Measurements from ENCODE around the gene SAMD11. TPM values are rescaled to one million over a fixed set of nuclear protein-coding genes. Genes with fewer than 3 reads are reported as not detected.

SAMD11 gene
- total RNA-seq, 1 experiment from 2014 or later: 11.5 TPM

DNA sequence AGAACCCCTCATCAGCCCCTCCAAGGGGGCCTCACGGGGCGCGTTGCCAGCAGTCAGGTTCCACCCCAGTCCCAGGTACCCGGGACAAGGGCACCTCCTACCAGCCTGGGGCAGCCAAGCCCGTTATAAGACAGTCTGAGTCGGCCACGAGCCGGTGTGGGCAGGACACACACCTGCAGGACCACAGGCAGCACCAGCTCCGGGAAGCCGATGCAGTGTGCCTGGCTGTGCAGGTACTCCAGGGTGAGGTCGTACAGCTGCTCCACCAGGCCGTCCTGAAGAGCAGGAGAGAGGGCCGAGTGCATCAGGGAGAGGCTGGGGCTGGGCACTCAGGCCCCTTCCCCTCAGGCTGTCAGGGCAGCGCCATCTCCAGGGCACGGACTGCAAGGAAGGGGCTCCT lies 24.2 kb downstream of the SAMD11 start (continued):
- TF ChIP-seq, protein P1, sequence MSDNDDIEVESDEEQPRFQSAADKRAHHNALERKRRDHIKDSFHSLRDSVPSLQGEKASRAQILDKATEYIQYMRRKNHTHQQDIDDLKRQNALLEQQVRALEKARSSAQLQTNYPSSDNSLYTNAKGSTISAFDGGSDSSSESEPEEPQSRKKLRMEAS (IDR thresholded peaks at IDR 0.05): no peak
- no peak for TF ChIP-seq POLR2AphosphoS5 (IDR thresholded peaks at IDR 0.05; ENCODE audit: low read depth, low read length)

DNA sequence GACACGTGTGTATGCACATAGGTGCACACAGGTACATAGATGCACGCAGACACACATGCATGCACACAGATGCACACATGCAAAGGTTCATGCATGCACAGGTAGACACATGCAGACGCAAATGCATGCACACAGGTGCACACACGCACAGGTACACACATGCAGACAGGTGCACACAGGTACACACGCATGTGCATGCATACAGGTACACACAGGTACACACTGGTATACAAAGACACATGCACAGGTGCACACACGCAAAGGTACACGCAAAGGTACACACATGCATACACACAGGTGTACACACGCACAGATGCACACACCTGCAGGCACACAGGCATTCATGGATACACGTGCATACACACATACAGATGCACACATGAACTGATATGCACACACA lies 26.5 kb downstream of the SAMD11 start:
- TF ChIP-seq, protein P2, sequence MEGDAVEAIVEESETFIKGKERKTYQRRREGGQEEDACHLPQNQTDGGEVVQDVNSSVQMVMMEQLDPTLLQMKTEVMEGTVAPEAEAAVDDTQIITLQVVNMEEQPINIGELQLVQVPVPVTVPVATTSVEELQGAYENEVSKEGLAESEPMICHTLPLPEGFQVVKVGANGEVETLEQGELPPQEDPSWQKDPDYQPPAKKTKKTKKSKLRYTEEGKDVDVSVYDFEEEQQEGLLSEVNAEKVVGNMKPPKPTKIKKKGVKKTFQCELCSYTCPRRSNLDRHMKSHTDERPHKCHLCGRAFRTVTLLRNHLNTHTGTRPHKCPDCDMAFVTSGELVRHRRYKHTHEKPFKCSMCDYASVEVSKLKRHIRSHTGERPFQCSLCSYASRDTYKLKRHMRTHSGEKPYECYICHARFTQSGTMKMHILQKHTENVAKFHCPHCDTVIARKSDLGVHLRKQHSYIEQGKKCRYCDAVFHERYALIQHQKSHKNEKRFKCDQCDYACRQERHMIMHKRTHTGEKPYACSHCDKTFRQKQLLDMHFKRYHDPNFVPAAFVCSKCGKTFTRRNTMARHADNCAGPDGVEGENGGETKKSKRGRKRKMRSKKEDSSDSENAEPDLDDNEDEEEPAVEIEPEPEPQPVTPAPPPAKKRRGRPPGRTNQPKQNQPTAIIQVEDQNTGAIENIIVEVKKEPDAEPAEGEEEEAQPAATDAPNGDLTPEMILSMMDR (IDR thresholded peaks at IDR 0.05 in 2 of 3, conservative IDR thresholded peaks at IDR 0.05 in 1 of 3; ENCODE audit: borderline replicate concordance in 1 of 3, insufficient read depth in 1 of 3, low read depth in 2 of 3, low read length in 2 of 3): no peak
- TF ChIP-seq CEBPB (IDR thresholded peaks at IDR 0.05; ENCODE audit: low read depth): no peak
- TF ChIP-seq EZH2phosphoT487 (IDR thresholded peaks at IDR 0.05; ENCODE audit: borderline replicate concordance): no peak
- no peak for TF ChIP-seq ZFX (IDR thresholded peaks at IDR 0.05)
- TF ChIP-seq, protein P3, sequence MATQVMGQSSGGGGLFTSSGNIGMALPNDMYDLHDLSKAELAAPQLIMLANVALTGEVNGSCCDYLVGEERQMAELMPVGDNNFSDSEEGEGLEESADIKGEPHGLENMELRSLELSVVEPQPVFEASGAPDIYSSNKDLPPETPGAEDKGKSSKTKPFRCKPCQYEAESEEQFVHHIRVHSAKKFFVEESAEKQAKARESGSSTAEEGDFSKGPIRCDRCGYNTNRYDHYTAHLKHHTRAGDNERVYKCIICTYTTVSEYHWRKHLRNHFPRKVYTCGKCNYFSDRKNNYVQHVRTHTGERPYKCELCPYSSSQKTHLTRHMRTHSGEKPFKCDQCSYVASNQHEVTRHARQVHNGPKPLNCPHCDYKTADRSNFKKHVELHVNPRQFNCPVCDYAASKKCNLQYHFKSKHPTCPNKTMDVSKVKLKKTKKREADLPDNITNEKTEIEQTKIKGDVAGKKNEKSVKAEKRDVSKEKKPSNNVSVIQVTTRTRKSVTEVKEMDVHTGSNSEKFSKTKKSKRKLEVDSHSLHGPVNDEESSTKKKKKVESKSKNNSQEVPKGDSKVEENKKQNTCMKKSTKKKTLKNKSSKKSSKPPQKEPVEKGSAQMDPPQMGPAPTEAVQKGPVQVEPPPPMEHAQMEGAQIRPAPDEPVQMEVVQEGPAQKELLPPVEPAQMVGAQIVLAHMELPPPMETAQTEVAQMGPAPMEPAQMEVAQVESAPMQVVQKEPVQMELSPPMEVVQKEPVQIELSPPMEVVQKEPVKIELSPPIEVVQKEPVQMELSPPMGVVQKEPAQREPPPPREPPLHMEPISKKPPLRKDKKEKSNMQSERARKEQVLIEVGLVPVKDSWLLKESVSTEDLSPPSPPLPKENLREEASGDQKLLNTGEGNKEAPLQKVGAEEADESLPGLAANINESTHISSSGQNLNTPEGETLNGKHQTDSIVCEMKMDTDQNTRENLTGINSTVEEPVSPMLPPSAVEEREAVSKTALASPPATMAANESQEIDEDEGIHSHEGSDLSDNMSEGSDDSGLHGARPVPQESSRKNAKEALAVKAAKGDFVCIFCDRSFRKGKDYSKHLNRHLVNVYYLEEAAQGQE (IDR thresholded peaks at IDR 0.05; ENCODE audit: low read depth): no peak
- TF ChIP-seq TCF7L2 (IDR thresholded peaks at IDR 0.05; ENCODE audit: borderline replicate concordance, extremely low read depth, insufficient read depth, insufficient read length): no peak
- TF ChIP-seq SRF (IDR thresholded peaks at IDR 0.05; ENCODE audit: low read depth): no peak
- no peak for TF ChIP-seq SP1 (IDR thresholded peaks at IDR 0.05; ENCODE audit: low read depth)
- TF ChIP-seq FOSL1 (IDR thresholded peaks at IDR 0.05; ENCODE audit: low read depth): no peak
- no peak for TF ChIP-seq EZH2 (IDR thresholded peaks at IDR 0.05)
- TF ChIP-seq POLR2A (IDR thresholded peaks at IDR 0.05; ENCODE audit: borderline replicate concordance, extremely low read depth, insufficient read depth, insufficient read length): no peak
- TF ChIP-seq EGR1 (IDR thresholded peaks at IDR 0.05; ENCODE audit: low read depth): no peak
- no peak for TF ChIP-seq POLR2AphosphoS5 (IDR thresholded peaks at IDR 0.05; ENCODE audit: low read depth, low read length)
- TF ChIP-seq, protein P4, sequence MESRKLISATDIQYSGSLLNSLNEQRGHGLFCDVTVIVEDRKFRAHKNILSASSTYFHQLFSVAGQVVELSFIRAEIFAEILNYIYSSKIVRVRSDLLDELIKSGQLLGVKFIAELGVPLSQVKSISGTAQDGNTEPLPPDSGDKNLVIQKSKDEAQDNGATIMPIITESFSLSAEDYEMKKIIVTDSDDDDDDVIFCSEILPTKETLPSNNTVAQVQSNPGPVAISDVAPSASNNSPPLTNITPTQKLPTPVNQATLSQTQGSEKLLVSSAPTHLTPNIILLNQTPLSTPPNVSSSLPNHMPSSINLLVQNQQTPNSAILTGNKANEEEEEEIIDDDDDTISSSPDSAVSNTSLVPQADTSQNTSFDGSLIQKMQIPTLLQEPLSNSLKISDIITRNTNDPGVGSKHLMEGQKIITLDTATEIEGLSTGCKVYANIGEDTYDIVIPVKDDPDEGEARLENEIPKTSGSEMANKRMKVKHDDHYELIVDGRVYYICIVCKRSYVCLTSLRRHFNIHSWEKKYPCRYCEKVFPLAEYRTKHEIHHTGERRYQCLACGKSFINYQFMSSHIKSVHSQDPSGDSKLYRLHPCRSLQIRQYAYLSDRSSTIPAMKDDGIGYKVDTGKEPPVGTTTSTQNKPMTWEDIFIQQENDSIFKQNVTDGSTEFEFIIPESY (IDR thresholded peaks at IDR 0.05; ENCODE audit: extremely low read depth, insufficient replicate concordance, low read length): no peak
- TF ChIP-seq SIN3A (IDR thresholded peaks at IDR 0.05; ENCODE audit: low read depth): no peak
- TF ChIP-seq JUND (IDR thresholded peaks at IDR 0.05): no peak
- ATAC-seq (no peak), DNase-seq (ENCODE audit: low read depth, low spot score) (no peak)
- no peaks in the 10 kb centered on the region for H4K20me1 ChIP-seq (ENCODE audit: insufficient read depth)
- RAD21 ChIA-PET (ENCODE audit: low non-redundant PET in 1 of 2, low total read pairs in 2 of 2, uncharacterized antibody in 2 of 2, unreplicated experiment in 2 of 2): no interaction called here
- CTCF ChIA-PET: no interaction called here
- H3K9me2 ChIP-seq (ENCODE audit: insufficient read depth): no peaks in the 10 kb centered on the region
- peaks cover 28% of the 10 kb centered on the region; the same call in 1 of the 2 replicates for H3K79me2 ChIP-seq (ENCODE audit: insufficient read depth, low read length)
- no peaks in the 10 kb centered on the region for H3K9me3 ChIP-seq (ENCODE audit: control insufficient read depth in 1 of 2, insufficient read depth in 1 of 2, low read depth in 1 of 2, low read length in 2 of 2)
- H3K27ac ChIP-seq (ENCODE audit: low read depth, low read length): no peak overlapping the region
- no peak overlapping the region for H3K9ac ChIP-seq (ENCODE audit: low read length)
- intact Hi-C loops (cut with micrococcal nuclease): no loop called here
- H3K27me3 ChIP-seq (ENCODE audit: insufficient read depth, low read length): no peaks in the 10 kb centered on the region
- H3K36me3 ChIP-seq (ENCODE audit: control insufficient read depth in 1 of 2, insufficient read depth in 2 of 2, low read length in 2 of 2): peaks cover 37 to 88% of the 10 kb centered on the region in 2 experiments
- H3K4me1 ChIP-seq (ENCODE audit: control insufficient read depth in 1 of 2, insufficient read depth in 2 of 2, low read length in 2 of 2): no peaks in the 10 kb centered on the region
- H3K4me2 ChIP-seq (ENCODE audit: low read length): no peak overlapping the region
- BruUV-seq (replicated peaks): no TSS peak
- H3K4me3 ChIP-seq (replicated peaks in 1 of 2; ENCODE audit: low read depth in 1 of 2, low read length in 2 of 2): no peak overlapping the region
- H2AFZ ChIP-seq (ENCODE audit: low read depth, low read length, poor library complexity, severe bottlenecking): no peak overlapping the region
- POLR2A ChIA-PET: no interaction called here
